ENCODE results near the gene PROZ. TPM values are rescaled to one million over a fixed set of nuclear protein-coding genes. Genes with fewer than 3 reads are reported as not detected.

Gene PROZ
- total RNA-seq, 5 donors from 2014 or later (not counting 1 experiment from before 2014, with no cell fraction given) = not detected

GRCh38 chr13:113145911-113146598, 12.4 kb upstream of the PROZ start:
- H3K9me3 ChIP-seq = no peaks in the 10 kb centered on the region
- Mint-ChIP-seq H3K27me3 (peaks cover 0 to 8% of the 10 kb centered on the region in 2 donors), H3K4me1 (peaks cover 0 to under 1% (median 0%) of the 10 kb centered on the region in 3 donors), H3K4me3 (no peak overlapping the region), H3K27ac (no peak overlapping the region), H3K9me3 (no peaks in the 10 kb centered on the region), H3K36me3 (no peaks in the 10 kb centered on the region)
- H3K27ac ChIP-seq (ENCODE audit: low read length) = no peak overlapping the region
- H3K27me3 ChIP-seq (replicated peaks in 1 of 2; ENCODE audit: control insufficient read depth in 2 of 2, extremely low read depth in 1 of 2, insufficient read depth in 2 of 2, low read length in 1 of 2) = peaks cover 0 to 34% of the 10 kb centered on the region in 2 experiments
- WGBS (ENCODE audit: insufficient coverage) = 81% methylated on average over 9 of the region's 15 CpGs
- ATAC-seq (replicated peaks in 1 of 4) (no peak), DNase-seq (no peak)
- no peaks in the 10 kb centered on the region for H3K4me1 ChIP-seq (ENCODE audit: control insufficient read depth in 1 of 2, extremely low read depth in 1 of 2, insufficient read depth in 2 of 2, low read length in 2 of 2)
- POLR2A ChIA-PET = no interaction called here
- CTCF ChIA-PET = no interaction called here
- H3K4me3 ChIP-seq (ENCODE audit: control insufficient read depth in 1 of 2, extremely low read depth in 1 of 2, low read length in 1 of 2) = no peak overlapping the region
- H3K36me3 ChIP-seq (ENCODE audit: control insufficient read depth in 2 of 2, extremely low read depth in 1 of 2, insufficient read depth in 1 of 2, low read length in 1 of 2) = no peaks in the 10 kb centered on the region

GRCh38 chr13:113146750-113147149, 11.7 kb upstream of the PROZ start:
- DNase-seq = no peak
- Mint-ChIP-seq H3K27ac (no peak overlapping the region), H3K9me3 (no peaks in the 10 kb centered on the region), H3K27me3 (peaks cover 0 to 8% of the 10 kb centered on the region in 2 donors), H3K4me1 (peaks cover 0 to 3% (median under 1%) of the 10 kb centered on the region in 3 donors), H3K4me3 (no peak overlapping the region), H3K36me3 (no peaks in the 10 kb centered on the region)
- Histone ChIP-seq H3K4me1 (ENCODE audit: control insufficient read depth in 1 of 2, extremely low read depth in 1 of 2, insufficient read depth in 2 of 2, low read length in 2 of 2) (peaks cover 0 to 2% of the 10 kb centered on the region in 2 experiments), H3K27me3 (replicated peaks in 1 of 2; ENCODE audit: control insufficient read depth in 2 of 2, extremely low read depth in 1 of 2, insufficient read depth in 2 of 2, low read length in 1 of 2) (peaks cover 0 to 40% of the 10 kb centered on the region in 2 experiments), H3K4me3 (ENCODE audit: control insufficient read depth in 1 of 2, extremely low read depth in 1 of 2, low read length in 1 of 2) (no peak overlapping the region), H3K27ac (ENCODE audit: low read length) (no peak overlapping the region), H3K36me3 (ENCODE audit: control insufficient read depth in 2 of 2, extremely low read depth in 1 of 2, insufficient read depth in 1 of 2, low read length in 1 of 2) (no peaks in the 10 kb centered on the region), H3K9me3 (no peaks in the 10 kb centered on the region)
- ChIA-PET POLR2A (no interaction called here), CTCF (no interaction called here)
- no peak for ATAC-seq (replicated peaks in 1 of 4)
- 75% methylated on average over 7 of the region's 9 CpGs for WGBS (ENCODE audit: insufficient coverage)

GRCh38 chr13:113147206-113147605, 11.2 kb upstream of the PROZ start:
- H3K4me3 ChIP-seq (ENCODE audit: control insufficient read depth in 1 of 2, extremely low read depth in 1 of 2, low read length in 1 of 2) = no peak overlapping the region
- Mint-ChIP-seq H3K9me3 (no peaks in the 10 kb centered on the region), H3K27me3 (peaks cover 0 to 8% of the 10 kb centered on the region in 2 donors), H3K4me1 (peaks cover 3 to 5% (median 5%) of the 10 kb centered on the region in 3 donors), H3K4me3 (no peak overlapping the region), H3K27ac (no peak overlapping the region), H3K36me3 (no peaks in the 10 kb centered on the region)
- H3K36me3 ChIP-seq (ENCODE audit: control insufficient read depth in 2 of 2, extremely low read depth in 1 of 2, insufficient read depth in 1 of 2, low read length in 1 of 2) = no peaks in the 10 kb centered on the region
- H3K9me3 ChIP-seq = no peaks in the 10 kb centered on the region
- peaks cover 2 to 44% of the 10 kb centered on the region in 2 experiments for H3K27me3 ChIP-seq (replicated peaks in 1 of 2; ENCODE audit: control insufficient read depth in 2 of 2, extremely low read depth in 1 of 2, insufficient read depth in 2 of 2, low read length in 1 of 2)
- no peak overlapping the region for H3K27ac ChIP-seq (ENCODE audit: low read length)
- ChIA-PET CTCF (no interaction called here), POLR2A (no interaction called here)
- no peak for ATAC-seq (replicated peaks in 1 of 4)
- H3K4me1 ChIP-seq (ENCODE audit: control insufficient read depth in 1 of 2, extremely low read depth in 1 of 2, insufficient read depth in 2 of 2, low read length in 2 of 2) = peaks cover 2 to 7% of the 10 kb centered on the region in 2 experiments
- 63% methylated on average over 6 of the region's 8 CpGs for WGBS (ENCODE audit: insufficient coverage)
- no peak for DNase-seq

- 99% methylated on average over 10 of the region's 13 CpGs for WGBS (ENCODE audit: insufficient coverage)
- Histone ChIP-seq H3K4me3 (ENCODE audit: control insufficient read depth in 1 of 2, extremely low read depth in 1 of 2, low read length in 1 of 2) (no peak overlapping the region), H3K27ac (ENCODE audit: low read length) (no peak overlapping the region), H3K4me1 (ENCODE audit: control insufficient read depth in 1 of 2, extremely low read depth in 1 of 2, insufficient read depth in 2 of 2, low read length in 2 of 2) (peaks cover 13 to 19% of the 10 kb centered on the region in 2 experiments), H3K36me3 (ENCODE audit: control insufficient read depth in 2 of 2, extremely low read depth in 1 of 2, insufficient read depth in 1 of 2, low read length in 1 of 2) (no peaks in the 10 kb centered on the region), H3K27me3 (replicated peaks in 1 of 2; ENCODE audit: control insufficient read depth in 2 of 2, extremely low read depth in 1 of 2, insufficient read depth in 2 of 2, low read length in 1 of 2) (peaks cover 2 to 45% of the 10 kb centered on the region in 2 experiments), H3K9me3 (no peaks in the 10 kb centered on the region)
- DNase-seq (no peak), ATAC-seq (replicated peaks in 1 of 4) (no peak)
- Mint-ChIP-seq H3K4me3 (no peak overlapping the region), H3K27ac (no peak overlapping the region), H3K36me3 (no peaks in the 10 kb centered on the region), H3K27me3 (peaks cover 0 to 8% of the 10 kb centered on the region in 2 donors), H3K9me3 (no peaks in the 10 kb centered on the region), H3K4me1 (peaks cover 12 to 13% (median 13%) of the 10 kb centered on the region in 3 donors)
- POLR2A ChIA-PET = no interaction called here
- CTCF ChIA-PET = interaction anchor here in 1 of 2 donors (0.8 kb wide), 1 partner anchor 62 kb away, joined by 4 read pairs; no protein-coding TSS in a partner anchor
Measured at GRCh38 chr13:113148407-113148806, 10.0 kb upstream of the PROZ start.

GRCh38 chr13:113148940-113149503, 9.4 kb upstream of the PROZ start:
- ATAC-seq (replicated peaks in 1 of 4) (no peak), DNase-seq (no peak)
- H3K27ac ChIP-seq (ENCODE audit: low read length) = no peak overlapping the region
- peaks cover 15 to 22% of the 10 kb centered on the region in 2 experiments for H3K4me1 ChIP-seq (ENCODE audit: control insufficient read depth in 1 of 2, extremely low read depth in 1 of 2, insufficient read depth in 2 of 2, low read length in 2 of 2)
- POLR2A ChIA-PET = no interaction called here
- H3K27me3 Mint-ChIP-seq = peaks cover 0 to 8% of the 10 kb centered on the region in 2 donors
- peaks cover 2 to 39% of the 10 kb centered on the region in 2 experiments for H3K27me3 ChIP-seq (replicated peaks in 1 of 2; ENCODE audit: control insufficient read depth in 2 of 2, extremely low read depth in 1 of 2, insufficient read depth in 2 of 2, low read length in 1 of 2)
- H3K9me3 Mint-ChIP-seq = no peaks in the 10 kb centered on the region
- no peak overlapping the region for H3K27ac Mint-ChIP-seq
- no peak overlapping the region for H3K4me3 ChIP-seq (ENCODE audit: control insufficient read depth in 1 of 2, extremely low read depth in 1 of 2, low read length in 1 of 2)
- H3K36me3 ChIP-seq (ENCODE audit: control insufficient read depth in 2 of 2, extremely low read depth in 1 of 2, insufficient read depth in 1 of 2, low read length in 1 of 2) = no peaks in the 10 kb centered on the region
- 94% methylated on average over 35 of the region's 38 CpGs for WGBS (ENCODE audit: insufficient coverage)
- H3K36me3 Mint-ChIP-seq = no peaks in the 10 kb centered on the region
- peaks cover 13 to 17% (median 16%) of the 10 kb centered on the region in 3 donors for H3K4me1 Mint-ChIP-seq
- H3K4me3 Mint-ChIP-seq = no peak overlapping the region
- CTCF ChIA-PET = no interaction called here
- no peaks in the 10 kb centered on the region for H3K9me3 ChIP-seq

GRCh38 chr13:113149711-113150549, 8.5 kb upstream of the PROZ start:
- H3K9me3 ChIP-seq = no peaks in the 10 kb centered on the region
- no peaks in the 10 kb centered on the region for H3K36me3 ChIP-seq (ENCODE audit: control insufficient read depth in 2 of 2, extremely low read depth in 1 of 2, insufficient read depth in 1 of 2, low read length in 1 of 2)
- ChIA-PET CTCF (no interaction called here), POLR2A (no interaction called here)
- H3K27me3 ChIP-seq (replicated peaks in 1 of 2; ENCODE audit: control insufficient read depth in 2 of 2, extremely low read depth in 1 of 2, insufficient read depth in 2 of 2, low read length in 1 of 2) = peaks cover 2 to 36% of the 10 kb centered on the region in 2 experiments
- H3K9me3 Mint-ChIP-seq = no peaks in the 10 kb centered on the region
- H3K4me1 Mint-ChIP-seq = peaks cover 16 to 19% (median 18%) of the 10 kb centered on the region in 3 donors
- H3K27ac ChIP-seq (ENCODE audit: low read length) = no peak overlapping the region
- H3K27ac Mint-ChIP-seq = no peak overlapping the region
- peaks cover 15 to 26% of the 10 kb centered on the region in 2 experiments for H3K4me1 ChIP-seq (ENCODE audit: control insufficient read depth in 1 of 2, extremely low read depth in 1 of 2, insufficient read depth in 2 of 2, low read length in 2 of 2)
- no peaks in the 10 kb centered on the region for H3K36me3 Mint-ChIP-seq
- H3K27me3 Mint-ChIP-seq = peaks cover 0 to 8% of the 10 kb centered on the region in 2 donors
- no peak for ATAC-seq (replicated peaks in 1 of 4)
- no peak overlapping the region for H3K4me3 Mint-ChIP-seq
- 87% methylated on average over 22 of the region's 26 CpGs for WGBS (ENCODE audit: insufficient coverage)
- no peak overlapping the region for H3K4me3 ChIP-seq (ENCODE audit: control insufficient read depth in 1 of 2, extremely low read depth in 1 of 2, low read length in 1 of 2)
- no peak for DNase-seq
